ENCODE results near the gene NTSR1.

The NTSR1 gene

GRCh38 chr20:62754991-62755356 lies 46.3 kb downstream of the NTSR1 start:
- no peak overlapping the region for H3K27ac ChIP-seq
- TF ChIP-seq CTCF (IDR thresholded peaks at IDR 0.05) (no peak), ZFX (IDR thresholded peaks at IDR 0.05; ENCODE audit: borderline replicate concordance) (no peak)

- no peak overlapping the region for H3K27ac ChIP-seq
- TF ChIP-seq CTCF (IDR thresholded peaks at IDR 0.05), result no peak
- no peak for TF ChIP-seq ZFX (IDR thresholded peaks at IDR 0.05; ENCODE audit: borderline replicate concordance)
Observed at GRCh38 chr20:62755817-62756724, 47.4 kb downstream of the NTSR1 start.

- TF ChIP-seq CTCF (IDR thresholded peaks at IDR 0.05), result no peak
- H3K27ac ChIP-seq, result no peak overlapping the region
Observed at GRCh38 chr20:62758226-62758912, 49.7 kb downstream of the NTSR1 start.

GRCh38 chr20:62759981-62760431 lies 51.4 kb downstream of the NTSR1 start:
- H3K27ac ChIP-seq, result no peak overlapping the region
- no peak for TF ChIP-seq CTCF (IDR thresholded peaks at IDR 0.05)
- no peak for TF ChIP-seq ZFX (IDR thresholded peaks at IDR 0.05; ENCODE audit: borderline replicate concordance)

GRCh38 chr20:62760471-62760855 lies 51.8 kb downstream of the NTSR1 start:
- H3K27ac ChIP-seq, result no peak overlapping the region
- no peak for TF ChIP-seq ZFX (IDR thresholded peaks at IDR 0.05; ENCODE audit: borderline replicate concordance)
- TF ChIP-seq CTCF (IDR thresholded peaks at IDR 0.05), result no peak

- H3K27ac ChIP-seq, result no peak overlapping the region
- TF ChIP-seq ZFX (IDR thresholded peaks at IDR 0.05; ENCODE audit: borderline replicate concordance) (no peak), CTCF (IDR thresholded peaks at IDR 0.05) (no peak)
Observed at GRCh38 chr20:62760856-62761758, 52.5 kb downstream of the NTSR1 start.
